Keratinocyte (primary cell): ENCODE results near the gene CNOT3.

Experiments
- EZH2 ChIP-seq: IDR thresholded peaks from one replicate; pipeline ENCODE4 v1.6.1; 2012; ENCODE audit warnings: inconsistent platforms, mild to moderate bottlenecking, low read length, moderate library complexity
- TF ChIP-seq, protein P1 (sequence below), 3 experiments: IDR thresholded peaks in 1 of 3; conservative IDR thresholded peaks in 1 of 3; optimal IDR thresholded peaks in 1 of 3; 2 replicates in 2 of 3; 3 replicates in 1 of 3; pipeline versions ENCODE3 to v1.5.1; 2011; ENCODE audit warnings: low read length in 3 of 3, mild to moderate bottlenecking in 3 of 3, moderate library complexity in 2 of 3, control low read depth in 1 of 3, inconsistent platforms in 1 of 3; ENCODE audit not compliant: insufficient read depth in 2 of 3; ENCODE audit errors: extremely low read depth in 1 of 3

DNA sequence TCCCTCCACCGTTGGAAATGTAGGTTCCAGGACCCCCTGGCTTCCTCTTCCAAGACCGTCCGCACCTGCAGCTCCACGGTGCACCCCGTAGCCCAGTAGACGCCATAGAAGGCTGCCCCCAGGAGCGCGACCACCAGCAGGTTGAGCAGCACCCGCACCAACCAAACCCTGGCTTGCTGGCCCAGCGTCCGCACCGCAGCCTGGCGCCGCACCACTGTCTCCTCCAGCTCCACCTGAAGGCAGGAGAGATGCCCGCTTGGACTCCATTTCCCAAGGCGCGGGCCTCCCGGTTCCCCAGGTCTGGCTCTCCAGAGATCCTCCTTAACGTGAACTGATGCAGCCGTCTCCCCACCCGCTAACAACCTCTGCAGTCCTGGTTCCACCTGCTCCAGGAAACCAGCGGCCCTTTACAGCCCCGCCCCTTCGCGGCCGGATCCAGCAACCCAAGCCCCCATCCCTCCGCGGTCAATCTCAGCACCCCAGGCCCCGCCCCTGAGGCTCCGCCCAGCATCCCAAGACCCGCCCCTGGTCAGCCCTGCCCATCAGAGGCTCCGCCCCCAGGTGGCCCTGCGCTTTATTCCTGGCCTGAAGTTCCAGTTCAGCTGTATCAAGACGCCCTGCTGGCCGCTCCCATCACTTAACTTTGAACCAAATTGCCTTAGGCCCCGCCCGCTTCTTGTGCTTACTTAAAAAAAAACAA, 27.0 kb downstream of the CNOT3 start:
- TF ChIP-seq, protein P1, sequence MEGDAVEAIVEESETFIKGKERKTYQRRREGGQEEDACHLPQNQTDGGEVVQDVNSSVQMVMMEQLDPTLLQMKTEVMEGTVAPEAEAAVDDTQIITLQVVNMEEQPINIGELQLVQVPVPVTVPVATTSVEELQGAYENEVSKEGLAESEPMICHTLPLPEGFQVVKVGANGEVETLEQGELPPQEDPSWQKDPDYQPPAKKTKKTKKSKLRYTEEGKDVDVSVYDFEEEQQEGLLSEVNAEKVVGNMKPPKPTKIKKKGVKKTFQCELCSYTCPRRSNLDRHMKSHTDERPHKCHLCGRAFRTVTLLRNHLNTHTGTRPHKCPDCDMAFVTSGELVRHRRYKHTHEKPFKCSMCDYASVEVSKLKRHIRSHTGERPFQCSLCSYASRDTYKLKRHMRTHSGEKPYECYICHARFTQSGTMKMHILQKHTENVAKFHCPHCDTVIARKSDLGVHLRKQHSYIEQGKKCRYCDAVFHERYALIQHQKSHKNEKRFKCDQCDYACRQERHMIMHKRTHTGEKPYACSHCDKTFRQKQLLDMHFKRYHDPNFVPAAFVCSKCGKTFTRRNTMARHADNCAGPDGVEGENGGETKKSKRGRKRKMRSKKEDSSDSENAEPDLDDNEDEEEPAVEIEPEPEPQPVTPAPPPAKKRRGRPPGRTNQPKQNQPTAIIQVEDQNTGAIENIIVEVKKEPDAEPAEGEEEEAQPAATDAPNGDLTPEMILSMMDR (optimal IDR thresholded peaks at IDR 0.05 in 1 of 3, IDR thresholded peaks at IDR 0.05 in 1 of 3, conservative IDR thresholded peaks at IDR 0.05 in 1 of 3; ENCODE audit: extremely low read depth in 1 of 3, insufficient read depth in 2 of 3, low read length in 3 of 3) = no peak
- TF ChIP-seq EZH2 = no peak
